Measurements from ENCODE around the gene HLA-DOA. TPM values are rescaled to one million over a fixed set of nuclear protein-coding genes. Genes with fewer than 3 reads are reported as not detected.

HLA-DOA gene
- total RNA-seq (2021; fragmentation: NEBNext Ultra II Directional; extraction: Animal tissue kit (Norgen Biotek cat#: 25700)) (23.7 TPM in 2 replicates), polyA plus RNA-seq (2011; rRNA removed) (89.0 and 120 TPM in 2 replicates), polyA minus RNA-seq (2011; rRNA and poly(A)+ RNA removed) (73.5 and 94.6 TPM in 2 replicates)
- polyA plus RNA-seq (2011; cell fraction: cytosol; rRNA removed) = 55.7 TPM
- 127 TPM for polyA plus RNA-seq (2011; cell fraction: nucleus; rRNA removed)
- 30.8 to 37.5 TPM (median 34.1 TPM) in 4 replicates for polyA plus RNA-seq (2012, experiment 1 of 2)
- 56.4 TPM for polyA plus RNA-seq (2012, experiment 2 of 2)
- 32.5 TPM for polyA plus RNA-seq (2013, experiment 1 of 2)
- polyA plus RNA-seq (2013, experiment 2 of 2) = 36.8 TPM
- 28.8 TPM for polyA minus RNA-seq (2011; cell fraction: cytosol; rRNA and poly(A)+ RNA removed)
- 40.2 TPM for polyA minus RNA-seq (2011; cell fraction: nucleus; rRNA and poly(A)+ RNA removed)
- long read RNA-seq, experiment 1, partial matches to known transcripts = 0 of 17 reads
- long read RNA-seq, experiment 1, other reads (novel, unspliced or antisense) = 15 of 17 reads
- long read RNA-seq, experiment 2, partial matches to known transcripts = 0 of 3 reads
- long read RNA-seq, experiment 2, other reads (novel, unspliced or antisense) = 1 of 3 reads

- CTCF ChIA-PET (ENCODE audit: partially characterized antibody) = interaction anchor here (0.9 to 8.2 kb wide), 11 partner anchors 9 to 163 kb away, joined by 3 to 118 read pairs (median 5); no protein-coding TSS in a partner anchor
- Histone ChIP-seq H3K27me3 (replicated peaks in 1 of 4; ENCODE audit: control insufficient read depth in 3 of 4, extremely low read depth in 1 of 4, insufficient read depth in 3 of 4, low read length in 3 of 4) (no peaks in the 10 kb centered on the region), H3K9ac (replicated peaks in 1 of 4; ENCODE audit: extremely low read depth in 1 of 4, low read depth in 3 of 4, low read length in 3 of 4) (peak within 1 kb of the TSS; percentile 50 to 74 (median 62)), H3K56ac (replicated peaks; ENCODE audit: insufficient read length, low read depth, low read length) (no peak within 1 kb of the TSS), H3K79me2 (ENCODE audit: control insufficient read depth in 1 of 2, insufficient read depth in 2 of 2, low read length in 2 of 2) (no peaks in the 10 kb centered on the region), H3K4me1 (replicated peaks in 1 of 4; ENCODE audit: control insufficient read depth in 3 of 4, insufficient read depth in 4 of 4, low read length in 3 of 4) (peaks cover 5 to 10% (median 6%) of the 10 kb centered on the region in 4 experiments), H3K4me2 (ENCODE audit: insufficient read depth in 1 of 2, low read depth in 2 of 2, low read length in 2 of 2) (peak within 1 kb of the TSS; percentile 82 to 92), H3K9me3 (ENCODE audit: insufficient read depth in 2 of 2, low read depth in 1 of 2, low read length in 1 of 2) (no peaks in the 10 kb centered on the region), H3K18ac (ENCODE audit: extremely low read depth, low read length) (peak within 1 kb of the TSS; percentile 90), H3K14ac (ENCODE audit: insufficient read length) (peak within 1 kb of the TSS; percentile 91), H3K79me1 (ENCODE audit: low read depth, low read length) (peaks cover 2% of the 10 kb centered on the region), H2AK5ac (ENCODE audit: low read depth, low read length) (no peak within 1 kb of the TSS), H4K8ac (ENCODE audit: extremely low read depth, insufficient read depth, low read length) (peak within 1 kb of the TSS; percentile 77; the same call in 1 of the 2 replicates), H2BK5ac (ENCODE audit: low read depth, low read length) (peak within 1 kb of the TSS; percentile 61; the same call in 1 of the 2 replicates), H4K91ac (replicated peaks; ENCODE audit: insufficient read length, low read length) (peak within 1 kb of the TSS; percentile 20), H2BK120ac (replicated peaks; ENCODE audit: low read depth, low read length) (no peak within 1 kb of the TSS), H4K5ac (ENCODE audit: insufficient read length, low read depth, low read length) (peak within 1 kb of the TSS; percentile 70), H3K4me3 (ENCODE audit: extremely low read depth in 1 of 4, insufficient read depth in 2 of 4, low read depth in 3 of 4, low read length in 4 of 4) (peak within 1 kb of the TSS; percentile 68 to 86 (median 74)), H2BK15ac (ENCODE audit: low read length) (0 out of 2 replicates have a peak within 1 kb of the TSS, but pooled peaks have one; percentile 12), H4K20me1 (replicated peaks in 1 of 2; ENCODE audit: control insufficient read depth in 1 of 2, insufficient read depth in 2 of 2, low read length in 2 of 2) (no peaks in the 10 kb centered on the region), H2BK20ac (ENCODE audit: low read length) (0 out of 2 replicates have a peak within 1 kb of the TSS, but pooled peaks have one; percentile 62), H2AFZ (ENCODE audit: low read length) (peak within 1 kb of the TSS; percentile 89), H3K27ac (ENCODE audit: low read depth, low read length) (peak within 1 kb of the TSS; percentile 22; the same call in 1 of the 2 replicates), H3K4ac (replicated peaks; ENCODE audit: insufficient read length, low read depth, low read length) (peak within 1 kb of the TSS; percentile 63), H3K36me3 (ENCODE audit: control insufficient read depth in 2 of 4, insufficient read depth in 4 of 4, low read length in 3 of 4) (peaks cover 0 to 4% (median 2%) of the 10 kb centered on the region in 4 experiments; a peak in 2 of 8 replicates), H3K23me2 (ENCODE audit: low read depth, low read length) (peaks cover 4% of the 10 kb centered on the region; the same call in 1 of the 2 replicates), H3K23ac (ENCODE audit: insufficient read length) (no peak within 1 kb of the TSS), H2BK12ac (ENCODE audit: low read depth, low read length) (peak within 1 kb of the TSS; percentile 89)
- POLR2A ChIA-PET (ENCODE audit: partially characterized antibody) = interaction anchor here (1.2 to 4.4 kb wide), 9 partner anchors 9 to 111 kb away, joined by 4 to 26 read pairs (median 6); no protein-coding TSS in a partner anchor
- FAIRE-seq (peak; percentile 97), DNase-seq (ENCODE audit: low read depth in 1 of 2, low spot score in 2 of 2) (peak; percentile 69 to 77)
- WGBS, 2 experiments (ENCODE audit: extremely low coverage in 1 of 2, insufficient coverage in 1 of 2, insufficient read length in 1 of 2, insufficient replicate concordance in 2 of 2, low coverage in 1 of 2, low lambda C conversion rate in 2 of 2, missing lambda C conversion rate in 1 of 2) = 27% methylated on average over 22 of the region's 24 CpGs; no CpG with 5 or more reads in 1 of the 2 experiments
- TF ChIP-seq EP300 (IDR thresholded peaks at IDR 0.05; ENCODE audit: borderline replicate concordance in 1 of 2, low read depth in 2 of 2, low read length in 2 of 2) (no peak), CHD1 (IDR thresholded peaks at IDR 0.05; ENCODE audit: low read depth, low read length) (no peak), CEBPB (IDR thresholded peaks at IDR 0.05; ENCODE audit: low read depth, low read length) (no peak), PHF8 (conservative IDR thresholded peaks at IDR 0.05; ENCODE audit: low read depth, low read length) (no peak; the same call in 1 of the 2 replicates), RXRA (IDR thresholded peaks at IDR 0.05; ENCODE audit: insufficient read depth, low read depth, low read length) (no peak), SRF (IDR thresholded peaks at IDR 0.05; ENCODE audit: low read depth, low read length) (no peak), ATF3 (IDR thresholded peaks at IDR 0.05; ENCODE audit: insufficient read depth, low read depth, low read length) (no peak)
Measured at GRCh38 chr6:33008944-33009861, at the start of gene HLA-DOA. TSS of gene HLA-DOA (minus strand) at chr6:33009591.

Data from H1 (cell line).